HG03045 (cell line): ENCODE measurements around the gene PDZRN3.

Experiments used
- ATAC-seq: cut with Tn5 transposase; IDR thresholded peaks from one replicate; pipeline ENCODE4 v1.9.1; 2021; ENCODE audit warnings: mild to moderate bottlenecking, moderate library complexity; ENCODE audit not compliant: unreplicated experiment

PDZRN3 gene

DNA sequence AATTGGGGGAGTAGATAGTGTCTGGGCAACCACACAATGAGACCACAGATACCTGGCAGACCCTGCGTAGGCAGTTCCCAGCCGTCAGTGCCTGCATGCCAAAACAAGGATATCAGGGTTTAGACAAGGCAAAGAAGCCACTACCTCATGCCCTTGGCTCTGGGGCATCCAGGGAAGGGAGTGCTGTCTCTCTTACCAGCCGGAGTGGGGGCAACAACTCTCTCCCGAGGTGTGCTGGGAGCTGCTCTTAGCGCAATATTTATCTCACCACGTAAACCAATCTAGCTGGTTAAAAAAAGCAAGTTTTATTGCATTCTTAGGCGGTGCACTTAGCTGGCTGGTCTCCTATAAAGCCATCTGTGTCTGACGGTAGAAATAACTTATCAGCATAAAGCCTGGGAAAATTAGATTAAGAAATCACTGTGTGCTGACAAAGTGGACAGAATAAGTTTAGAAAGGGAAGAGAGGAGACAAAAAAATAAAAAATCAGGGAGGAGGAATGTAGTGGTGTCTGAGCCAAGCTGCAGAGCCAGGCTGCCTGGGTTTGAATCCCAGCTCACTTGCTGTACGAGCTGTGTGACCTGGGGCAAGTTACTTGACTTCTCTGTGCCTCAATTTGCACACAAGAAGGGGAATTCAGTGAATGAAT, 273.2 kb downstream of the PDZRN3 start:
- no peak for ATAC-seq

DNA sequence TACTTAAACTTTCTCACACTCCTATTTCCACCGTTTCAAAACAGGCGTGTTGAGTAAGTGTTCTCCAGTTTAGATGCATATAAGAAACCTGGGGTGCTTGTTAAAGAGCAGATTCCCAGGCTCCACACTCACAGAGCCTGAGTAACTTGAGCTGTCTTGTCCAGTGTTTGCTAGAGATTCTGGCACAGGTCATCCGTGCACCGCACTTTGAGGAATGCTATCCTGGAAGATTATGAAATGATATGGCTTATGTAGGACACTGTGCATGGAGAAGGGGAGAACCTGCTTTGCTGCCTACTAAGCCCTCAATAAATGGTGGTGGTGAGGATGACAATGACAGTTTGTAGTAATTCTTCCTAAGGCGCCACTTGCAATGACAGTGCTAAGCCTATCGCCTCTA, 273.7 kb downstream of the PDZRN3 start:
- ATAC-seq = no peak

GRCh38 chr3:73349657-73350056, 275.1 kb downstream of the PDZRN3 start:
- ATAC-seq = no peak

DNA sequence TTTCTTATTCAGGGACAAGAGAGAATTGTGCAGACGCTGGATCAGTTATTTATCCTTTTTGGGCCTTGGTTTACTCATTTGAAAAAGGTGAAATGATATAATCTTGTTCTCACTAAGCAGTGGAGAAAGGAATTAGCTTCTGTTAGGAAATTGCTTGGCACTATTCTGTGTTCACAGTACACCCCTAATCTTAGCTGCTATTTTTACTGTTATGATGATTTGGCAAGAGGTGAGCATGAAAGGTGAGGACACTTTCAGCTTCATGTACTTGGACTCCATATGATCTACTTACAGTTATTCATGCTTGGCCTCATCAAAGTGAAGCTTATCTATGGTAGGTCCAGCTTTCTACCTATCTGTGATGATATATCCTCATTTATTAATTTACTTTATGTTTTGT, 282.7 kb downstream of the PDZRN3 start:
- ATAC-seq = no peak

DNA sequence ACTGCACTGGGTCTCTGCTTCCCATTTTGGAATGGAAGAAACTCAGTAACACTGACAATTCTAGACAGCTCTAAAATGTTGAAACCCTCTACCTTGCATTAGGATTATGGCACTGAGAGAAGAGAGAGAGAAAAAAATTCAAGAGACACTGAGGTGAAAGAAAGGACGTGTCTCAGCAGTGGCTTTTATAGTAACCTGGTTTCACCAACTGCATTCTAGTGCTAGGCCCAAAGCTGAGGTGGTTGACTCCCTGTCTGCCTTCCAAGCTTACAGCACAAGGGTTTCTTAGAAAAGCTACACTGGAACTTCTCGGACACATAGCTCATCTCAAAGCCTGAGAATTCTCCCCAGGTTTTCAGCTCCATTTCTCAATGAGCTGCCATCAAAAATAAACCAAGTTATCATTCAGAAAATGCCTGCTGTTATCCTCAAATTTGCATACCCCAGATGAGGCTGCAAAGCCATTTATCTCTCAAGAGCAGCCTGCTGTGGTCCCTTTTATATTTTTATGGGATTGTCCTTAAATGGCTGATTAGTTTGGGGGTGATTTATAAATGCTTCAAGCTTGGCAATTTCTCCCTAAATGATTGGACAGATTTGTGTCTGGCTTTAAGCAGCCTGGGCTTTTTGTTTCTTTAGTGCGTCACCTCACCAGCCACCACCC, 283.3 kb downstream of the PDZRN3 start:
- no peak for ATAC-seq

- ATAC-seq = no peak
Measured at GRCh38 chr3:73332558-73332957, 292.2 kb downstream of the PDZRN3 start.
